ENCODE data around the gene XBP1.

Gene XBP1

GRCh38 chr22:28793976-28794584, 6.3 kb downstream of the XBP1 start:
- H2AFZ ChIP-seq (ENCODE audit: low read length) = no peak overlapping the region
- peak overlapping the region; percentile 99 for H3K4me3 ChIP-seq (ENCODE audit: low read length, poor library complexity, severe bottlenecking)
- H3K9me2 ChIP-seq (replicated peaks; ENCODE audit: low read depth, low read length) = no peaks in the 10 kb centered on the region
- peaks cover 48% of the 10 kb centered on the region for H3K36me3 ChIP-seq (ENCODE audit: insufficient read depth, low read length)
- H3K9me3 ChIP-seq (ENCODE audit: insufficient read depth, low read depth, low read length) = no peaks in the 10 kb centered on the region
- TF ChIP-seq EZH2phosphoT487 (IDR thresholded peaks at IDR 0.05; ENCODE audit: borderline replicate concordance) (no peak), CTCF (conservative IDR thresholded peaks at IDR 0.05; ENCODE audit: low read length) (no peak)
- peaks cover 65% of the 10 kb centered on the region for H3K79me2 ChIP-seq (ENCODE audit: insufficient read depth, low read length)
- peaks cover 48% of the 10 kb centered on the region for H4K20me1 ChIP-seq (ENCODE audit: insufficient read depth, low read length, poor library complexity, severe bottlenecking)
- peaks cover 68% of the 10 kb centered on the region for H3K4me1 ChIP-seq (ENCODE audit: insufficient read depth, low read length, poor library complexity, severe bottlenecking)
- H3K27me3 ChIP-seq (ENCODE audit: insufficient read depth, low read length, poor library complexity, severe bottlenecking) = peaks cover 3% of the 10 kb centered on the region
- peak overlapping the region; percentile 69 for H3K9ac ChIP-seq (ENCODE audit: low read depth, low read length, poor library complexity, severe bottlenecking)
- peaks cover 36% of the 10 kb centered on the region for H3F3A ChIP-seq (ENCODE audit: low read depth)
- peak overlapping the region; percentile 90 for H3K4me2 ChIP-seq (ENCODE audit: low read depth, low read length, poor library complexity, severe bottlenecking)

GRCh38 chr22:28792491-28793383, 7.6 kb downstream of the XBP1 start:
- Histone ChIP-seq H4K20me1 (ENCODE audit: insufficient read depth, low read length, poor library complexity, severe bottlenecking) (peaks cover 37% of the 10 kb centered on the region), H2AFZ (ENCODE audit: low read length) (no peak overlapping the region), H3K9me2 (replicated peaks; ENCODE audit: low read depth, low read length) (no peaks in the 10 kb centered on the region), H3K79me2 (ENCODE audit: insufficient read depth, low read length) (peaks cover 53% of the 10 kb centered on the region), H3K4me3 (ENCODE audit: low read length, poor library complexity, severe bottlenecking) (peak overlapping the region; percentile 50), H3F3A (ENCODE audit: low read depth) (peaks cover 36% of the 10 kb centered on the region), H3K9ac (ENCODE audit: low read depth, low read length, poor library complexity, severe bottlenecking) (peak overlapping the region; percentile 30), H3K9me3 (ENCODE audit: insufficient read depth, low read depth, low read length) (no peaks in the 10 kb centered on the region), H3K27me3 (ENCODE audit: insufficient read depth, low read length, poor library complexity, severe bottlenecking) (no peaks in the 10 kb centered on the region), H3K4me2 (ENCODE audit: low read depth, low read length, poor library complexity, severe bottlenecking) (peak overlapping the region; percentile 64), H3K36me3 (ENCODE audit: insufficient read depth, low read length) (peaks cover 53% of the 10 kb centered on the region), H3K4me1 (ENCODE audit: insufficient read depth, low read length, poor library complexity, severe bottlenecking) (peaks cover 63% of the 10 kb centered on the region)
- TF ChIP-seq EZH2phosphoT487 (IDR thresholded peaks at IDR 0.05; ENCODE audit: borderline replicate concordance) (no peak), CTCF (conservative IDR thresholded peaks at IDR 0.05; ENCODE audit: low read length) (no peak)

GRCh38 chr22:28791841-28792490, 8.4 kb downstream of the XBP1 start:
- Histone ChIP-seq H4K20me1 (ENCODE audit: insufficient read depth, low read length, poor library complexity, severe bottlenecking) (peaks cover 30% of the 10 kb centered on the region), H3K9me3 (ENCODE audit: insufficient read depth, low read depth, low read length) (no peaks in the 10 kb centered on the region), H3K9me2 (replicated peaks; ENCODE audit: low read depth, low read length) (no peaks in the 10 kb centered on the region), H3K9ac (ENCODE audit: low read depth, low read length, poor library complexity, severe bottlenecking) (no peak overlapping the region), H3K27me3 (ENCODE audit: insufficient read depth, low read length, poor library complexity, severe bottlenecking) (no peaks in the 10 kb centered on the region), H2AFZ (ENCODE audit: low read length) (no peak overlapping the region), H3K36me3 (ENCODE audit: insufficient read depth, low read length) (peaks cover 52% of the 10 kb centered on the region), H3K4me1 (ENCODE audit: insufficient read depth, low read length, poor library complexity, severe bottlenecking) (peaks cover 59% of the 10 kb centered on the region), H3K4me3 (ENCODE audit: low read length, poor library complexity, severe bottlenecking) (peak overlapping the region; percentile 6), H3K79me2 (ENCODE audit: insufficient read depth, low read length) (peaks cover 45% of the 10 kb centered on the region), H3F3A (ENCODE audit: low read depth) (peaks cover 36% of the 10 kb centered on the region), H3K4me2 (ENCODE audit: low read depth, low read length, poor library complexity, severe bottlenecking) (peak overlapping the region; percentile 64)
- TF ChIP-seq CTCF (conservative IDR thresholded peaks at IDR 0.05; ENCODE audit: low read length) (no peak), EZH2phosphoT487 (IDR thresholded peaks at IDR 0.05; ENCODE audit: borderline replicate concordance) (no peak; the same call in 1 of the 2 replicates)

Data from Loucy (cell line).